ENCODE results near the gene RNF144A. TPM values are rescaled to one million over a fixed set of nuclear protein-coding genes. Genes with fewer than 3 reads are reported as not detected.

Gene RNF144A
- total and polyA plus RNA-seq, 2 donors (not counting 1 experiment from before 2014, with no cell fraction given) = 1.2 to 1.6 TPM

- no peaks in the 10 kb centered on the region for H3K9me3 Mint-ChIP-seq (ENCODE audit: insufficient read depth)
- intact Hi-C loops (cut with micrococcal nuclease) = no loop called here
- H3K4me1 ChIP-seq (ENCODE audit: control insufficient read depth in 2 of 2, insufficient read depth in 2 of 2, low read length in 2 of 2) = no peaks in the 10 kb centered on the region
- H2AFZ ChIP-seq (ENCODE audit: insufficient read depth, low read depth, low read length, poor library complexity, severe bottlenecking) = no peak overlapping the region
- no peaks in the 10 kb centered on the region for H3K9me3 ChIP-seq (ENCODE audit: control extremely low read depth in 1 of 3, control insufficient read depth in 2 of 3, insufficient read depth in 1 of 3, low read length in 2 of 3)
- no peak overlapping the region for H3K4me2 ChIP-seq (replicated peaks; ENCODE audit: low read depth, low read length, poor library complexity, severe bottlenecking)
- H3K4me1 Mint-ChIP-seq = peaks cover 1% of the 10 kb centered on the region
- H3K27me3 ChIP-seq (replicated peaks in 1 of 4; ENCODE audit: control extremely low read depth in 1 of 4, control insufficient read depth in 3 of 4, insufficient read depth in 4 of 4, low read length in 3 of 4) = no peaks in the 10 kb centered on the region
- H3K27ac ChIP-seq (ENCODE audit: low read length in 2 of 2) = no peak overlapping the region
- H4K20me1 ChIP-seq (ENCODE audit: control insufficient read depth, insufficient read depth, low read length, poor library complexity, severe bottlenecking) = no peaks in the 10 kb centered on the region
- WGBS (ENCODE audit: insufficient coverage) = 90% methylated on average over 12 of the region's 14 CpGs
- ChIA-PET POLR2A (no interaction called here), CTCF (interaction anchor here (0.7 to 3.2 kb wide), 4 partner anchors 10 to 836 kb away, joined by 3 to 16 read pairs (median 4); no protein-coding TSS in a partner anchor)
- ATAC-seq (ENCODE audit: low read depth) (no peak), DNase-seq (no peak)
- TF ChIP-seq EZH2 (IDR thresholded peaks at IDR 0.05; ENCODE audit: borderline replicate concordance, insufficient read depth, low read depth, low read length, poor library complexity, severe bottlenecking) (no peak), CTCF (IDR thresholded peaks at IDR 0.05) (no peak)
- H3K27me3 Mint-ChIP-seq = no peaks in the 10 kb centered on the region
- H3K79me2 ChIP-seq (ENCODE audit: control insufficient read depth, insufficient read depth, low read length) = no peaks in the 10 kb centered on the region
- no peaks in the 10 kb centered on the region for H3K36me3 ChIP-seq (replicated peaks in 1 of 2; ENCODE audit: control extremely low read depth in 1 of 2, control insufficient read depth in 1 of 2, extremely low read depth in 1 of 2, insufficient read depth in 2 of 2, low read length in 1 of 2)
- H3K4me3 ChIP-seq (ENCODE audit: control extremely low read depth in 1 of 5, extremely low read depth in 1 of 5, insufficient read depth in 1 of 5, low read depth in 2 of 5, low read length in 4 of 5) = no peak overlapping the region
- H3K27ac Mint-ChIP-seq = no peak overlapping the region
- H3K4me3 Mint-ChIP-seq = no peak overlapping the region
- H3K9ac ChIP-seq (ENCODE audit: low read length) = no peak overlapping the region
These were observed 117.1 kb downstream of the RNF144A start for GRCh38 chr2:7034303-7034702.

DNA sequence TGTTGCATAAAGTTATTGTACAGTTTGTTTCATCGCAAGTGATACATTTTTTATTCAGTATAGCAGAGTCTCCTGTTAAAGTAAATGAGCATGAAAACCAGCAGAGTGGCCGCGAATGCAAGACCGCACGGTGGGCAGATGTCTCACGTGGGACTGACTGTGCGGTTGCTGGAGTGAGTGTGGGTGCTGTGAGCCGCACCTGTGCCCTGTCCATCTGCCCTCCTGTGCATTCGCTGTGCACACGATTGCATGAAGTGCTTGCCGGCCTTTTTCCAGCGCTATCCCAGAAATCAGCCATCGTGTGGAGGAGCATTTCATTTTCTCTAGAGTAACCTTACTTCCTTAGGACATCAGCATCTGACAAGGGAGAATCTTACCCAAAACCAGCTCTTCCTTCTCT lies 118.7 kb downstream of the RNF144A start:
- DNase-seq (no peak), ATAC-seq (ENCODE audit: low read depth) (no peak)
- Histone ChIP-seq H3K79me2 (ENCODE audit: control insufficient read depth, insufficient read depth, low read length) (no peaks in the 10 kb centered on the region), H3K27ac (ENCODE audit: low read length in 2 of 2) (no peak overlapping the region), H3K9me3 (ENCODE audit: control extremely low read depth in 1 of 3, control insufficient read depth in 2 of 3, insufficient read depth in 1 of 3, low read length in 2 of 3) (no peaks in the 10 kb centered on the region), H4K20me1 (ENCODE audit: control insufficient read depth, insufficient read depth, low read length, poor library complexity, severe bottlenecking) (no peaks in the 10 kb centered on the region), H3K4me2 (replicated peaks; ENCODE audit: low read depth, low read length, poor library complexity, severe bottlenecking) (no peak overlapping the region), H3K36me3 (replicated peaks in 1 of 2; ENCODE audit: control extremely low read depth in 1 of 2, control insufficient read depth in 1 of 2, extremely low read depth in 1 of 2, insufficient read depth in 2 of 2, low read length in 1 of 2) (no peaks in the 10 kb centered on the region), H3K4me1 (ENCODE audit: control insufficient read depth in 2 of 2, insufficient read depth in 2 of 2, low read length in 2 of 2) (no peaks in the 10 kb centered on the region), H3K9ac (ENCODE audit: low read length) (no peak overlapping the region), H2AFZ (ENCODE audit: insufficient read depth, low read depth, low read length, poor library complexity, severe bottlenecking) (no peak overlapping the region), H3K27me3 (replicated peaks in 1 of 4; ENCODE audit: control extremely low read depth in 1 of 4, control insufficient read depth in 3 of 4, insufficient read depth in 4 of 4, low read length in 3 of 4) (no peaks in the 10 kb centered on the region), H3K4me3 (ENCODE audit: control extremely low read depth in 1 of 5, extremely low read depth in 1 of 5, insufficient read depth in 1 of 5, low read depth in 2 of 5, low read length in 4 of 5) (no peak overlapping the region)
- TF ChIP-seq CTCF (IDR thresholded peaks at IDR 0.05) (no peak), EZH2 (IDR thresholded peaks at IDR 0.05; ENCODE audit: borderline replicate concordance, insufficient read depth, low read depth, low read length, poor library complexity, severe bottlenecking) (no peak)
- Mint-ChIP-seq H3K4me3 (no peak overlapping the region), H3K27ac (no peak overlapping the region), H3K9me3 (ENCODE audit: insufficient read depth) (no peaks in the 10 kb centered on the region), H3K27me3 (no peaks in the 10 kb centered on the region), H3K4me1 (peaks cover 1% of the 10 kb centered on the region)
- intact Hi-C loops (cut with micrococcal nuclease) = loop anchor here (5.0 kb wide), 1 partner anchor 636 kb away; no protein-coding TSS in a partner anchor
- CTCF ChIA-PET = interaction anchor here (1.0 to 3.2 kb wide), 7 partner anchors 8 to 139 kb away, joined by 3 to 16 read pairs (median 3); no protein-coding TSS in a partner anchor
- WGBS (ENCODE audit: insufficient coverage) = 97% methylated on average over 13 of the region's 13 CpGs
- POLR2A ChIA-PET = no interaction called here
